ENCODE results near the gene DDX41.

DDX41 gene

GRCh38 chr5:177512736-177513380 lies 3.9 kb downstream of the DDX41 start:
- no peak for DNase-seq

- DNase-seq = no peak
Observed at GRCh38 chr5:177511796-177512675, 4.7 kb downstream of the DDX41 start.

GRCh38 chr5:177511181-177511580 lies 5.6 kb downstream of the DDX41 start:
- no peak for DNase-seq

GRCh38 chr5:177510567-177511053 lies 6.2 kb downstream of the DDX41 start:
- no peak for DNase-seq

GRCh38 chr5:177509991-177510566 lies 6.7 kb downstream of the DDX41 start:
- no peak for DNase-seq

GRCh38 chr5:177509381-177509951 lies 7.3 kb downstream of the DDX41 start, which contains the start of gene DOK3:
TSS of gene DOK3 (minus strand) at chr5:177509826. CDS start at chr5:177509540, 286 bp downstream.
- no peak for DNase-seq

- no peak for DNase-seq
Observed at GRCh38 chr5:177508837-177509236, 7.9 kb downstream of the DDX41 start.

- DNase-seq = no peak
Observed at GRCh38 chr5:177508221-177508611, 8.5 kb downstream of the DDX41 start.

- DNase-seq = no peak
Observed at GRCh38 chr5:177507596-177508220, 9.1 kb downstream of the DDX41 start.

- DNase-seq = no peak
Observed at GRCh38 chr5:177507165-177507564, 9.6 kb downstream of the DDX41 start.

GRCh38 chr5:177505075-177505474 lies 11.7 kb downstream of the DDX41 start:
- no peak for DNase-seq

GRCh38 chr5:177504086-177505056 lies 12.4 kb downstream of the DDX41 start:
- no peak for DNase-seq

- DNase-seq = no peak
Observed at GRCh38 chr5:177503351-177504085, 13.2 kb downstream of the DDX41 start.

- no peak for DNase-seq
Observed at GRCh38 chr5:177502886-177503285, 13.9 kb downstream of the DDX41 start.

GRCh38 chr5:177501874-177502678 lies 14.7 kb downstream of the DDX41 start:
- no peak for DNase-seq

GRCh38 chr5:177500685-177501522 lies 15.9 kb downstream of the DDX41 start:
- peak; percentile 85 for DNase-seq

- no peak for DNase-seq
Observed at GRCh38 chr5:177499842-177500241, 16.9 kb downstream of the DDX41 start.

- no peak for DNase-seq
Observed at GRCh38 chr5:177498013-177498787, 18.6 kb downstream of the DDX41 start.

All from CD4-positive, alpha-beta T cell treated with Interleukin-12 subunit alpha and Interleukin-12 subunit beta, for 1 hour (primary cell).